CD4-positive, alpha-beta memory T cell (primary cell): ENCODE measurements around the gene PCBP3. TPM values are rescaled to one million over a fixed set of nuclear protein-coding genes. Genes with fewer than 3 reads are reported as not detected.

Experiments used
- CTCF ChIA-PET: fragments of 350-600 bp; sonication (Branson Sonifier 250); formaldehyde crosslinking; loops from one replicate; lab custom pipeline; 2021; ENCODE audit warnings: inconsistent platforms; ENCODE audit not compliant: partially characterized antibody; lab: Charles Lee
- POLR2A ChIA-PET: fragments of 350-600 bp; sonication (Branson Sonifier 250); formaldehyde crosslinking; loops from one replicate; lab custom pipeline; 2021; ENCODE audit not compliant: partially characterized antibody; lab: Charles Lee
- DNase-seq, 5 donors: peaks; one replicate each; pipeline versions ENCODE4 v3.0.0 to v3.0.0-alpha.2; 2020 to 2022; ENCODE audit warnings: mixed read lengths in 1 of 5
- H3K27ac ChIP-seq: one replicate; pipeline ENCODE4 v1.7.0; 2013; ENCODE audit warnings: low read depth, low read length
- H3K27me3 ChIP-seq: 2 replicates; pipeline ENCODE4 v1.7.0; 2013; ENCODE audit warnings: mild to moderate bottlenecking, low read length, moderate library complexity; ENCODE audit not compliant: insufficient read depth
- H3K36me3 ChIP-seq: 2 replicates; pipeline ENCODE4 v1.7.0; 2013; ENCODE audit warnings: mild to moderate bottlenecking, low read length, moderate library complexity; ENCODE audit not compliant: insufficient read depth
- H3K4me1 ChIP-seq: 2 replicates; pipeline ENCODE4 v1.7.0; 2013; ENCODE audit warnings: mild to moderate bottlenecking, low read length, moderate library complexity; ENCODE audit not compliant: insufficient read depth
- H3K4me3 ChIP-seq, 2 donors: one replicate each; pipeline ENCODE4 v1.7.0; 2013; ENCODE audit warnings: low read length in 2 of 2, mild to moderate bottlenecking in 1 of 2
- H3K9me3 ChIP-seq, 2 donors: one replicate each; pipeline ENCODE4 v1.7.0; 2013; ENCODE audit warnings: low read length in 2 of 2, control low read depth in 1 of 2; ENCODE audit not compliant: control insufficient read depth in 1 of 2
- H3K27ac Mint-ChIP-seq, 7 donors: one replicate each; pipeline ENCODE4 v1.8.0; 2020 to 2021; ENCODE audit warnings: mixed read lengths in 7 of 7, mild to moderate bottlenecking in 6 of 7, inconsistent platforms in 3 of 7, moderate library complexity in 3 of 7
- H3K27me3 Mint-ChIP-seq, 2 donors: one replicate each; pipeline ENCODE4 v1.8.0; 2020 to 2021; ENCODE audit warnings: mixed read lengths in 2 of 2
- H3K36me3 Mint-ChIP-seq, 2 donors: one replicate each; pipeline ENCODE4 v1.8.0; 2020 to 2021; ENCODE audit warnings: mixed read lengths in 2 of 2, inconsistent platforms in 1 of 2, mild to moderate bottlenecking in 1 of 2
- H3K4me1 Mint-ChIP-seq, 4 donors: one replicate each; pipeline ENCODE4 v1.8.0; 2020 to 2021; ENCODE audit warnings: mixed read lengths in 4 of 4, mild to moderate bottlenecking in 1 of 4
- H3K4me3 Mint-ChIP-seq, 8 donors: one replicate each; pipeline ENCODE4 v1.8.0; 2020 to 2021; ENCODE audit warnings: mixed read lengths in 8 of 8, mild to moderate bottlenecking in 7 of 8, moderate library complexity in 6 of 8, inconsistent platforms in 3 of 8
- H3K9me3 Mint-ChIP-seq, 8 donors: one replicate each; pipeline ENCODE4 v1.8.0; 2020 to 2021; ENCODE audit warnings: mixed read lengths in 8 of 8, mild to moderate bottlenecking in 5 of 8, inconsistent platforms in 3 of 8, moderate library complexity in 1 of 8
- intact Hi-C: fragments of 100-400 bp; cut with micrococcal nuclease; formaldehyde crosslinking; loops from one replicate; pipeline ENCODE4 v1.15.1; 2023
- polyA plus RNA-seq, 2 donors: library from polyadenylated mRNA; unstranded; fragments of 300-500 nt; fragmentation: Illumina TruSeq; gene quantifications; one replicate each; pipeline ENCODE4 v1.2.3, GENCODE V29; 2021
- total RNA-seq, 2 experiments: library from RNA; stranded (reverse); gene quantifications; one replicate each; pipeline ENCODE4 v1.2.3, GENCODE V29; 2021

Gene PCBP3
- total and polyA plus RNA-seq, 4 experiments from 2014 or later: 0.36 to 1.6 (median 1.0) TPM

DNA sequence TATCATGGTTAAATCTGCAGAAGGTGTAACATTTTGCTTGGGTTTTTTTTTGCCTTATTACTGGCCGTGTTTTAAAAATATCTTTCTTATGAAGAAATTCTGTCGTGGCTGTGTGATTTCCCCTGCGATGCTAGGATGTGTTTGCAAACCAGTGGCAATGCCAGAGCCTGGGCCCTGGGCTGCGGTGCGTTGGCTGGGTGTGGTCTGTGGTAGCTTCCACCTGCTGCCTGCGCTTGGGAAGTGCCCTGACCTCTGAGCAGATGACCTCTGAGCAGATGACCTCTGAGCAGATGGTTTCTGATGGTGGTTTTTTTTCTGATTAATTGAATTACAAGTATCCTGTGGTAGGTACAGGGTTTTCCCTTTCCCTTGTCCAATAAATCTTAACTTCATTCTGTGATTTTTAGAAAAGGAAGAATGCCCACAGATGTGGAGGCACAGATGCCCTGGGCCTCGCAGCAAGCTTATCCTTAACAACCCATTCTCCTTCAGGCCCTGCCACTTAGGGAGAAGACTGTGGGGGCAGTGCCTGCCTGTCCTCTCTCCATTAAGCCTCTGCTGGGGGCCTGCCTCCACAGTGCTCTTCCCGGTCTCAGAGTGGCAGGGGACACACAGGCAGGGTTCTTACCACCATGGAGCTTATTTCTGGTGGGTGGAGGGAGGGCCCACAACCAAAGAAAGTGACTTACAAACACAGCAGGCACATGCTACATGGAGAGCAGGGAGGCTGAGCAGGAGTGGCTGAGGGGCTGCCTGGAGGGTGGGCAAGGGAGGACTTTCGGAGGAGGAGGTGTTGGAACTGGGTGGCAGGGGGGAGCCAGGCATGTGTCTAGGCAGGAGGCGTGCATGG is 81.7 kb downstream of the PCBP3 start:
- no peaks in the 10 kb centered on the region for H3K27me3 ChIP-seq
- intact Hi-C loops: no loop called here
- POLR2A ChIA-PET: interaction anchor here (0.9 kb wide), 1 partner anchor 15 kb away, joined by 3 read pairs; no protein-coding TSS in a partner anchor
- Mint-ChIP-seq H3K4me1 (no peaks in the 10 kb centered on the region), H3K27ac (peak overlapping the region in 1 of 7 donors; percentile 17), H3K27me3 (peaks cover 0 to 2% of the 10 kb centered on the region in 2 donors), H3K36me3 (no peaks in the 10 kb centered on the region), H3K4me3 (no peak overlapping the region), H3K9me3 (no peaks in the 10 kb centered on the region)
- H3K27ac ChIP-seq: no peak overlapping the region
- no peak overlapping the region for H3K4me3 ChIP-seq
- no peaks in the 10 kb centered on the region for H3K4me1 ChIP-seq
- no peaks in the 10 kb centered on the region for H3K36me3 ChIP-seq
- H3K9me3 ChIP-seq: no peaks in the 10 kb centered on the region
- CTCF ChIA-PET: no interaction called here
- DNase-seq: no peak

DNA sequence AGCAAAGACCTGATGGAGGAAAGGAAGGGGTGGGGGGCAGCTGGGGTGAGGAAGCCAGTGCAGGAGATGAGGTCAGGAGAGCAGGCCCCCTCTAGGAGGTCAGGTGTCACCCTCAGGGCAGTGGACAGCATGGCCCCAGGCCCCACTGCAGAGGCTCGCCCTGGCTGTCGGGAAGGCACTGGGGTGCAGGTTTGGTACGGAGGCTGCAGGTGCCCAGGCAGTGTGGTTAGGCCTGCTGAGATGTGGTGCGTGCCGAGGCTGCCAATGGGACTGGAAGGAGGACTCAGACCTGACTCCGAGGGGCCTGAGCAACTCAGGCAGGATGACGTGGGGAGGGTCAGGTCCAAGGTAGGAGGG is 82.3 kb downstream of the PCBP3 start:
- DNase-seq: no peak
- Histone ChIP-seq H3K36me3 (no peaks in the 10 kb centered on the region), H3K4me1 (no peaks in the 10 kb centered on the region), H3K9me3 (no peaks in the 10 kb centered on the region), H3K27me3 (no peaks in the 10 kb centered on the region), H3K4me3 (no peak overlapping the region), H3K27ac (no peak overlapping the region)
- Mint-ChIP-seq H3K4me3 (no peak overlapping the region), H3K27ac (no peak overlapping the region), H3K27me3 (peaks cover 0 to 2% of the 10 kb centered on the region in 2 donors), H3K36me3 (no peaks in the 10 kb centered on the region), H3K9me3 (no peaks in the 10 kb centered on the region), H3K4me1 (no peaks in the 10 kb centered on the region)
- POLR2A ChIA-PET: no interaction called here
- intact Hi-C loops: no loop called here
- CTCF ChIA-PET: no interaction called here

- H3K27me3 ChIP-seq: no peaks in the 10 kb centered on the region
- Mint-ChIP-seq H3K9me3 (peaks cover 0 to 3% (median 0%) of the 10 kb centered on the region in 8 donors), H3K4me3 (no peak overlapping the region), H3K27me3 (peaks cover 0 to 2% of the 10 kb centered on the region in 2 donors), H3K27ac (no peak overlapping the region), H3K4me1 (no peaks in the 10 kb centered on the region), H3K36me3 (no peaks in the 10 kb centered on the region)
- no peak overlapping the region for H3K27ac ChIP-seq
- H3K36me3 ChIP-seq: no peaks in the 10 kb centered on the region
- ChIA-PET POLR2A (no interaction called here), CTCF (interaction anchor here (1.1 kb wide), 1 partner anchor 42 kb away, joined by 4 read pairs; no protein-coding TSS in a partner anchor)
- no peaks in the 10 kb centered on the region for H3K4me1 ChIP-seq
- intact Hi-C loops: no loop called here
- no peak for DNase-seq
- H3K9me3 ChIP-seq: no peaks in the 10 kb centered on the region
- H3K4me3 ChIP-seq: no peak overlapping the region
These were observed 82.9 kb downstream of the PCBP3 start for GRCh38 chr21:45726438-45726837.

- peaks cover 0 to 3% (median 0%) of the 10 kb centered on the region in 8 donors for H3K9me3 Mint-ChIP-seq
- POLR2A ChIA-PET: no interaction called here
These were observed 83.9 kb downstream of the PCBP3 start for GRCh38 chr21:45727390-45727789.

DNA sequence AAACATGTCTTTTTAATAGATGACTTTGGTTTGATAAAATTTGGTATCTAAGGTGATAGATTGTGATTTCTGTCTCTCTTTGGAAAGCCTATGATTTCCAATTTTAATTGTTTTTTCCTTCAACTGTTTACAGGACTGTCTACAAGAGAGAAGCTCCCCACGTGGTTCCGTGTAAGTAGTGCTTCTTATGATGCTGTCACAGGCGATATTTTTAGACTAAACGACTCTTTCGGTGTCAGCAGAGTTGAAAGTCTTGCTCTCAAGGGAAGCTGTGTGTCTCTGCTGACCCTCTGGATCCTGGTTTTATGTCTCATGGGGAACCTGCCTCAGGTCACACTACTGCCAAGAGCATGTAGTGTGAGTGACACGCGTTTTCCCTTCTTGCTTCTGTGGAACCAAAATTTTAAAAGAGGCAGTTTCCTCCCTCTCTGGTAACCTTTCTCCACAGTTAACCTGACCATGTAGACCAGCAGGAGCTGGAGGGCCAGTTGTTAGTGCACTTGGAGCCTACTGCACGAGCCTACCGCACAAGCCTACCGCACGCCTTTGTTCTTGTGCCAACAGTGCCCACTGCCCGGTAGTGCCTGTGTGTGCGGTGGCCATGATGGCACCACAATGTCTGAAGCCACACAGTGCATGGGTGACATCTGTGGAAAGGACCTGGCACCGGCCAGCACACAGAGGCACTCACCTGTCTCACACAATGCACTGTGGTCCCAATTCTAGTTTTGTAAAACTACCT is 91.9 kb downstream of the PCBP3 start:
- no peak overlapping the region for H3K4me3 ChIP-seq
- CTCF ChIA-PET: no interaction called here
- intact Hi-C loops: no loop called here

More at GRCh38 chr21:45727390-45727789, 83.9 kb downstream of the PCBP3 start:
- DNase-seq: no peak
- Histone ChIP-seq H3K9me3 (no peaks in the 10 kb centered on the region), H3K4me1 (no peaks in the 10 kb centered on the region), H3K36me3 (no peaks in the 10 kb centered on the region), H3K4me3 (no peak overlapping the region), H3K27ac (no peak overlapping the region), H3K27me3 (no peaks in the 10 kb centered on the region)
- Mint-ChIP-seq H3K27me3 (no peaks in the 10 kb centered on the region), H3K4me3 (no peak overlapping the region), H3K27ac (peak overlapping the region in 3 of 7 donors; percentile 6 to 57 (median 25)), H3K4me1 (no peaks in the 10 kb centered on the region), H3K36me3 (no peaks in the 10 kb centered on the region)
- intact Hi-C loops: no loop called here
- CTCF ChIA-PET: interaction anchor here (1.1 kb wide), 1 partner anchor 41 kb away, joined by 4 read pairs; no protein-coding TSS in a partner anchor

DNA sequence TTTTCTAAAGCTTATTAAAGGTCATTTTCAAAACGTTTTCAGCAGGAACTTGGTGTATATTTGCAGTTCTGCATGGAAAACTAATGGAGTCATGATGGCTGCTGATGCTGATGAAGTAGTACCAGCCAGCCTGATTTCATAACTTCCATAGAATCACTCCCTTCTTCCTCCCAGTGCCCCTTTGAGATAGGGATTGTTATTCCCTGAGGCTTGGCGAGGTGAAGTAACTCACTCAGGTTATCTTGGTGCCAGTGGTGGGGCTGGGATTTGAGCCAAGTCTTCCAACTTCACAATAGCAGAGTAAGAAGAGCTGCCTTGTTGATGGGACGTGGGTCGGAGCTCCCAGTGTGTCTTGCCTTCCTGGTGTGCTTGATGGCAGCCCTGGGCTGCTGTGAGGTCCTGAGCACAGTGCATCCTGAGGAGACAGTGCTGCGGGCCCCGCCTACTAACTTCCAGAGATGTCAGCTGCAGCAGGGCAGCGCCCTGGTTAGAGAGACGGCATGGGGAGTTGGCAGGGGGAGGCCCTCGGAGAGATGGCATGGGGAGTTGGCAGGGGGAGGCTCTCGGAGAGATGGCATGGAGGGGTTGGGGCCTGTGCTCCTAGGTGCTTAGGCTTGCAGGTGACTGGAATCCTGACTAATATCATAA is 92.6 kb downstream of the PCBP3 start:
- H3K27ac ChIP-seq: no peak overlapping the region
- no peaks in the 10 kb centered on the region for H3K36me3 Mint-ChIP-seq
- CTCF ChIA-PET: no interaction called here
- intact Hi-C loops: no loop called here
- peaks cover 0 to 6% (median 2%) of the 10 kb centered on the region in 8 donors for H3K9me3 Mint-ChIP-seq
- DNase-seq: no peak
- H3K36me3 ChIP-seq: no peaks in the 10 kb centered on the region
- POLR2A ChIA-PET: no interaction called here
- no peak overlapping the region for H3K27ac Mint-ChIP-seq
- H3K9me3 ChIP-seq: no peaks in the 10 kb centered on the region
- no peaks in the 10 kb centered on the region for H3K27me3 ChIP-seq
- H3K27me3 Mint-ChIP-seq: peaks cover 2 to 5% of the 10 kb centered on the region in 2 donors
- no peaks in the 10 kb centered on the region for H3K4me1 Mint-ChIP-seq
- peaks cover 4% of the 10 kb centered on the region for H3K4me1 ChIP-seq
- no peak overlapping the region for H3K4me3 Mint-ChIP-seq
- H3K4me3 ChIP-seq: no peak overlapping the region

More for the DNA sequence above, 91.9 kb downstream of the PCBP3 start:
- Mint-ChIP-seq H3K4me1 (no peaks in the 10 kb centered on the region), H3K27me3 (peaks cover 2 to 5% of the 10 kb centered on the region in 2 donors), H3K4me3 (no peak overlapping the region), H3K36me3 (no peaks in the 10 kb centered on the region), H3K9me3 (peaks cover 0 to 6% (median 3%) of the 10 kb centered on the region in 8 donors), H3K27ac (no peak overlapping the region)
- Histone ChIP-seq H3K4me1 (peaks cover 4% of the 10 kb centered on the region), H3K36me3 (no peaks in the 10 kb centered on the region), H3K27me3 (no peaks in the 10 kb centered on the region), H3K27ac (no peak overlapping the region), H3K9me3 (no peaks in the 10 kb centered on the region)
- POLR2A ChIA-PET: no interaction called here
- no peak for DNase-seq
